Measurements from ENCODE around the gene COPA.
"Not testable (repeated sequence)": the region's sequence is repeated elsewhere in the genome, so short reads cannot be mapped to it uniquely, and the experiment has no call there.

Gene COPA

GRCh38 chr1:160342953-160343869 is at the start of gene COPA, which contains the start of gene NCSTN:
Gene COPA, minus strand, starts transcription at chr1:160343250. Its CDS starts 80 bp downstream, at chr1:160343170.
Gene NCSTN, plus strand, starts transcription at chr1:160343383. Its CDS starts 14 bp downstream, at chr1:160343397.
- DNase-seq: peak; percentile 92

DNA sequence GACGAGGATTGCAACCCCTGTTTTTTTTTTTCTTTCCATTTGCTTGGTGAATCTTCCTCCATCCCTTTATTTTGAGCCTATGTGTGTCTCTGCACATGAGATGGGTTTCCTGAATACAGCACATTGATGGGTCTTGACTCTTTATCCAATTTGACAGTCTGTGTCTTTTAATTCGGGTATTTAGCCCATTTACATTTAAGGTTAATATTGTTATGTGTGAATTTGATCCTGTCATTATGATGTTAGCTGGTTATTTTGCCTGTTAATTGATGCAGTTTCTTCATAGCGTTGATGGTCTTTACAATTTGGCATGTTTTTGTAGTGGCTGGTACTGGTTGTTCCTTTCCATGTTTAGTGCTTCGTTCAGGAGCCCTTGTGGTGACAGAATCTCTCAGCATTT is 45.4 kb upstream of the COPA start:
- DNase-seq: not testable (repeated sequence)

GRCh38 chr1:160384812-160385211 is 41.8 kb upstream of the COPA start:
- not testable (repeated sequence) for DNase-seq

DNA sequence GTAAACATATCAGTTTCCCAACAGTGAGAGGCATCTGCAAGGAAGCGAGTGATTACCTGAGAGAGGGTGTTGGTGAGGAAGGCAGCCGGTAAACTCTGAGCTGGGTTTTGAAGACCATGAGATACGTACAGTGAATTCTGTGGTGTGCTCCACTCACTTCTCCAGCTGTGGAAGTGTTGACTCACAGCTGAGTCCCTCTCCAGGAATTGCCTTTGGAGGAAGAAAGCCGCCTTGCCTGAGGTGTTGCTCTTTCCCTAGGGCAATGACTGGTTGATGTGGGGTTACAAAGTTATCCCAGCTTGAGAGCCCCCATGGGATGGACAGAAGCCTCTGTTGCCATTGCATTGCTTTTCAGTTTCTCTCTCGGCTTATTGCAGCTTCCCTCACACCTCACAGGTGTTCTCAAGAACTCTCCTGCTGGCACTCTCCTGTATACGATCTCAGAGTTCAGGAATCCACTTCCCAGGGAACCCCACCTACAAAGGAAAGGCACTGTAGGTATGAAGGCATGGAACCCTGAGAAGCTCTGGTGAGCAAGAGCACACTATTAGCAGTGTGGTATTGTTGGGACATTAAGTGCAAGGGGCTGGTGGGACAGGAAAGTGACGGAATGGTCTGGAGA is 34.6 kb upstream of the COPA start:
- no peak for DNase-seq

- peak; percentile 79 for DNase-seq
Measured at GRCh38 chr1:160376525-160377131, 33.6 kb upstream of the COPA start.

- no peak for DNase-seq
Measured at GRCh38 chr1:160375788-160376524, 32.9 kb upstream of the COPA start.

- DNase-seq: no peak
Measured at GRCh38 chr1:160374306-160375110, 31.5 kb upstream of the COPA start.

DNA sequence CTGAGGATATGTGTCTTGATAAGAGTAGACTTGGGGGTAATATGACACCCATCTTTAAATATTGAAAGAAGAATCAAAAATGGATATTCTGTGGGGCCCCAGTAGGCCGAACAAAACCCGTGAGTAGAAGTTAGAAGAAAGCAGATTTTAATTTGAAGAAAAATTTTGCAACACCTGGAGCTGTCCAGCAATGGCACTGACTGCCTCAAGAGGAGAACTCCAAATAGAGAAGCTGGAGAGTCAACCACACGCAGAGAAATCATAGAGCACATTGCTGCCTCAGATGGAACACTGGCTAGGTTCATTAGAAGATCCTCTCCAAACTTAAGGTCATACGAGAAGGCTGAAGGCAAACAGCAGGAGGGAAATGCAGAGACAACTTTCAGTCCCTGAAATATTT is 30.6 kb upstream of the COPA start:
- DNase-seq: no peak

- no peak for DNase-seq
Measured at GRCh38 chr1:160371756-160372155, 28.7 kb upstream of the COPA start.

DNA sequence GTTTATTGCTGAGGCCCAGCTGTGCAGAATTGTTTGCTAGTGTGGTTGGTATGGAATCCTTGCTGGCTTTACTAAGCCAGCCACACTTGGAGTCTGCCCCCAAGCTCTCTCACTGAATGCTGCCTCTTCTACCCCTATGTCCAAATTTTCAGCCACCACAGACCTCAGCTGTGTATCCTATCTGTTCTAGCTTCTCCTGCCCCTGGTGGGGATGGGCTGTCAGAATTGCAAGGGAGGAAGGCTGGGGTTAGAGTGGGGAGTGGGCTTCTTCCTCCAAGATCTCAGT is 28.2 kb upstream of the COPA start:
- DNase-seq: no peak

DNA sequence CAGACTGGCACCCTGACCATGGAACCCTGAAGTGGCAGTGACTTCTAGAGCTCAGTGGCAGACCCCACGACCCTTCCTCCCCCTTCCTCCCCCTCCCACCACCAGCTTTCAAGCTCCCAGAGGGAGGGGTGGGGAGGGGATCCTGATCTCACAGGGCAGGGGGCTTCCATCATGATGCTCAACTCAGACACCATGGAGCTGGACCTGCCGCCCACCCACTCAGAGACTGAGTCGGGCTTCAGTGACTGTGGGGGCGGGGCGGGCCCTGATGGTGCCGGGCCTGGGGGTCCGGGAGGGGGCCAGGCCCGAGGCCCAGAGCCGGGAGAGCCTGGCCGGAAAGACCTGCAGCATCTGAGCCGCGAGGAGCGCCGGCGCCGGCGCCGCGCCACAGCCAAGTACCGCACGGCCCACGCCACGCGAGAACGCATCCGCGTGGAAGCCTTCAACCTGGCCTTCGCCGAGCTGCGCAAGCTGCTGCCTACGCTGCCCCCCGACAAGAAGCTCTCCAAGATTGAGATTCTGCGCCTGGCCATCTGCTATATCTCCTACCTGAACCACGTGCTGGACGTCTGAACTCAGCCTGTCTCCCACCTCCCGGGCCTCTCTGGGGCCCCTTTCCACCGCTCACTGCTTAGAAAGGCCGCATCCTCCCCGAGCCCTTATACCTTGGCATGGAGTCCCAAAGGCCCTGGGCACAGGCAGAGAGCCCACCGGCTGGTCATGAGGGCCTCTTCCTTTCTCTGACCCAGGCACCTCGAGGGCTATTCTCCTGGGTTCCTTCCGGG is 27.7 kb upstream of the COPA start:
- DNase-seq: no peak

GRCh38 chr1:160369087-160369486 is 26.0 kb upstream of the COPA start:
- no peak for DNase-seq

DNA sequence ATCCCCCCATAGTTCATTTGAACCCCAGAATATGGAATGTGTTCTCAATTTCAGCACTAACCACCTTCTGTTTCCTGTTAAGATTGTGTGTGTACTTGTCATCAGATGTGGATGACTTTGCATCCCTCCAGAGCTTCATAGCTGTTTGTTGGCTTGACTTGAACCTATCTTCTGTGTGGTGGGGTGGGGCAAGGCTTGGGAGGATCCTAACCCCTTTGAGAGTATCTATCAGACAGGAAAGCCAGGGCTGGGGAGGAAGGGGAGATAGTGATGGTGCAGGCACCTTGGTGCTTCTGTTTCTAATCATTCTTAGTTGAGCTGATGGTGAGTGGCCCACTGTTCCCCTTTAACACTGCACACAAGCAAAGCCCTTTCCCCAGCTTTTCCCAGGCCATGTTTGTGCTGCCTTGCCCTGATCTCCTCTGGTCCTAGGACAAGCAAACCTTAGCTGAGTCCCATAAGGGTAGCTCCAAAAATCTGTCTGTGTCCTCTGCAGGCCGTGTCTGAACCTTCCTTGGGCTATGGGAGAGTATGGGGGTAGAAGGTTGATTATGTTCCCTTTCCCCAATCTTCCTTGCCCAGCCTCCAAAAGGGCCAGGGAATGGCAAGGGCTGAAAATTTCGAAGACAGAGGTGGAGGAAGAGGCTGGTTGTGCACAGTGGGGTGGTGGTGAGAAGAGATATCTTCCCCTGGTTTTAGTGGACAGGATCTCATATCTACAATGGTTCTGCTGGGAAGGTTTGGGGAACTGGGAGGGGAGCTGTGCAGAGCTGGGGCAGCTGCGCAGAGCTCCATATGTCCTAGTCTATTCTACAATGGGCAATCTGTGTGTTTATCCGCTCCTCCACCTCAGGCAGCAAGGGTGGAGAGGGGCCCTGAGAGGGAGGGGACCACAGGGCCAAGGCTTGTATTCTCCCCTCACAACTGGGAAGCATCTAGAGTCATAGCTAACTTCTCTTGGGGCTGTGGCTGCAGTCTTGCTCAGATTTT is 25.2 kb upstream of the COPA start:
- DNase-seq: no peak

- no peak for DNase-seq
Measured at GRCh38 chr1:160367516-160367900, 24.5 kb upstream of the COPA start.

- no peak for DNase-seq
Measured at GRCh38 chr1:160366731-160367515, 23.9 kb upstream of the COPA start, which contains the start of gene NHLH1. Gene NHLH1, plus strand, starts transcription at chr1:160367071. Its CDS starts 3,661 bp downstream, at chr1:160370732.

GRCh38 chr1:160365325-160365724 is 22.3 kb upstream of the COPA start:
- no peak for DNase-seq

- no peak for DNase-seq
Measured at GRCh38 chr1:160363951-160364735, 21.1 kb upstream of the COPA start.

DNA sequence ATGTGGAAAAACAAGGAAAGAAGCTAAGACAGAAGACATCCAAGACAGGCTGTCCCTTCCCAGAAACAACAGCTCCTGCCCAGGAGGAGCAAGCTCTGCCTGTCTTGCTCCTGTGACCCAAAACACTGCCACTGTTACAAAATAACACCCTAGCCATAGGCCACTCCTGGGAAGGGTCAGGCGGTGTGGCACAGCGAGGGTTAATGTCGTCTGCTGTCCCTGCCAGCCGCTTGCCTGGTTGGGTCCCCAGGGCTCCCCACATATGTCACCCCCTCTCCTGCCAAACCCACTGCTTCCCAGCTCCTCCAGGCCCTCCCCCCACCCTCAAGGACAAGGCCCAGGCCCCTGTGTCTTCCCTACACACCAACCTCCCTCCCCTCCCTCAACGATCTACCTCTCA is 20.0 kb upstream of the COPA start:
- no peak for DNase-seq
